Loucy (cell line): Measurements from ENCODE around the gene MCF2L2.

ENCODE experiments used
- H2AFZ ChIP-seq: fragments of 200-600 bp; sonication (generic); 2 replicates; pipeline ENCODE4 v1.6.0; 2016; ENCODE audit warnings: antibody characterized with exemption, mild to moderate bottlenecking, low read length, moderate library complexity
- H3F3A ChIP-seq: fragments of 200-600 bp; 2 replicates; pipeline ENCODE4 v1.6.0; 2016; ENCODE audit warnings: antibody characterized with exemption, low read depth, mild to moderate bottlenecking
- H3K27me3 ChIP-seq: fragments of 200-600 bp; sonication (generic); 2 replicates; pipeline ENCODE4 v1.6.1; 2014; ENCODE audit warnings: low read length, mild to moderate bottlenecking; ENCODE audit not compliant: insufficient read depth, poor library complexity, severe bottlenecking
- H3K36me3 ChIP-seq: fragments of 200-600 bp; sonication (generic); 2 replicates; pipeline ENCODE4 v1.6.1; 2016; ENCODE audit warnings: low read length; ENCODE audit not compliant: insufficient read depth
- H3K4me1 ChIP-seq: fragments of 200-600 bp; sonication (generic); 2 replicates; pipeline ENCODE4 v1.5.1; 2014; ENCODE audit warnings: low read length, mild to moderate bottlenecking; ENCODE audit not compliant: insufficient read depth, poor library complexity, severe bottlenecking
- H3K4me2 ChIP-seq: fragments of 200-600 bp; sonication (generic); 2 replicates; pipeline ENCODE4 v1.6.0; 2014; ENCODE audit warnings: antibody characterized with exemption, low read length, low read depth, mild to moderate bottlenecking; ENCODE audit not compliant: poor library complexity, severe bottlenecking
- H3K4me3 ChIP-seq: fragments of 200-600 bp; sonication (generic); 2 replicates; pipeline ENCODE4 v1.5.1; 2014; ENCODE audit warnings: low read length, mild to moderate bottlenecking, mixed read lengths; ENCODE audit not compliant: poor library complexity, severe bottlenecking
- H3K79me2 ChIP-seq: fragments of 200-600 bp; sonication (generic); 2 replicates; pipeline ENCODE4 v1.6.1; 2014; ENCODE audit warnings: low read length; ENCODE audit not compliant: insufficient read depth
- H3K9ac ChIP-seq: fragments of 200-600 bp; sonication (generic); 2 replicates; pipeline ENCODE4 v1.6.0; 2014; ENCODE audit warnings: mild to moderate bottlenecking, low read depth, low read length, moderate library complexity; ENCODE audit not compliant: poor library complexity, severe bottlenecking
- H3K9me2 ChIP-seq: fragments of 200-600 bp; sonication (generic); replicated peaks from 2 replicates; pipeline ENCODE4 v1.6.1; 2016; ENCODE audit warnings: low read depth, low read length, mixed read lengths
- H3K9me3 ChIP-seq: fragments of 200-600 bp; sonication (generic); 2 replicates; pipeline ENCODE4 v1.6.1; 2014; ENCODE audit warnings: mild to moderate bottlenecking, antibody characterized with exemption, low read length, low read depth; ENCODE audit not compliant: insufficient read depth
- H4K20me1 ChIP-seq: fragments of 200-600 bp; sonication (generic); 2 replicates; pipeline ENCODE4 v1.6.0; 2014; ENCODE audit warnings: antibody characterized with exemption, low read length, mild to moderate bottlenecking; ENCODE audit not compliant: insufficient read depth, poor library complexity, severe bottlenecking
- EZH2phosphoT487 ChIP-seq: fragments of 200-600 bp; IDR thresholded peaks from 2 replicates; pipeline ENCODE4 v1.6.1; 2018; ENCODE audit warnings: antibody characterized with exemption, mild to moderate bottlenecking, moderate library complexity, borderline replicate concordance
- TF ChIP-seq, protein P1 (sequence below): fragments of 200-600 bp; sonication (generic); conservative IDR thresholded peaks from 2 replicates; pipeline ENCODE4 v1.5.1; 2014; ENCODE audit warnings: mild to moderate bottlenecking, antibody characterized with exemption, low read length

The MCF2L2 gene

DNA sequence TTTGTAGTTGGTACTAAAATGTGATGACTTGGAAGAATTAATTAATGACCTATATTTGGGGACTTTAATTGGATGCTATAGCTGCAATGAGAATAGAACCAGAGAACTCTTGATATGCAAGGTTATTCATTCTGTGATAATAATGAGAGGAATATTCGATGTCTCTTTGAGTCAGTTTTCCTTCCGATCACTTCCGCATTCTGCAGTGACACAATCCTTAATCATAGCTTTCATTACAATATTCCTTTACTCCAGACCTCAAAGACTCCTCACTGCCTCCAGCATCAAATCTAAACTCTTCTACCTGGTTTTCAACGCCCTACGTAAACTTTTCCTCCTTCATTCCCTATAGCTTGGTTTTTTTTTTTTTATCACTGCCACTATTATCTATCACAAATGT lies 153.8 kb downstream of the MCF2L2 start:
- Histone ChIP-seq H3K4me1 (no peaks in the 10 kb centered on the region), H3K4me3 (no peak overlapping the region), H3K79me2 (no peaks in the 10 kb centered on the region), H3K27me3 (no peaks in the 10 kb centered on the region), H3K4me2 (no peak overlapping the region), H3K9me2 (no peaks in the 10 kb centered on the region), H3K9ac (no peak overlapping the region), H3F3A (no peaks in the 10 kb centered on the region), H3K36me3 (no peaks in the 10 kb centered on the region), H2AFZ (no peak overlapping the region), H4K20me1 (no peaks in the 10 kb centered on the region), H3K9me3 (no peaks in the 10 kb centered on the region)
- TF ChIP-seq EZH2phosphoT487, result no peak
- TF ChIP-seq, protein P1, sequence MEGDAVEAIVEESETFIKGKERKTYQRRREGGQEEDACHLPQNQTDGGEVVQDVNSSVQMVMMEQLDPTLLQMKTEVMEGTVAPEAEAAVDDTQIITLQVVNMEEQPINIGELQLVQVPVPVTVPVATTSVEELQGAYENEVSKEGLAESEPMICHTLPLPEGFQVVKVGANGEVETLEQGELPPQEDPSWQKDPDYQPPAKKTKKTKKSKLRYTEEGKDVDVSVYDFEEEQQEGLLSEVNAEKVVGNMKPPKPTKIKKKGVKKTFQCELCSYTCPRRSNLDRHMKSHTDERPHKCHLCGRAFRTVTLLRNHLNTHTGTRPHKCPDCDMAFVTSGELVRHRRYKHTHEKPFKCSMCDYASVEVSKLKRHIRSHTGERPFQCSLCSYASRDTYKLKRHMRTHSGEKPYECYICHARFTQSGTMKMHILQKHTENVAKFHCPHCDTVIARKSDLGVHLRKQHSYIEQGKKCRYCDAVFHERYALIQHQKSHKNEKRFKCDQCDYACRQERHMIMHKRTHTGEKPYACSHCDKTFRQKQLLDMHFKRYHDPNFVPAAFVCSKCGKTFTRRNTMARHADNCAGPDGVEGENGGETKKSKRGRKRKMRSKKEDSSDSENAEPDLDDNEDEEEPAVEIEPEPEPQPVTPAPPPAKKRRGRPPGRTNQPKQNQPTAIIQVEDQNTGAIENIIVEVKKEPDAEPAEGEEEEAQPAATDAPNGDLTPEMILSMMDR, result no peak

DNA sequence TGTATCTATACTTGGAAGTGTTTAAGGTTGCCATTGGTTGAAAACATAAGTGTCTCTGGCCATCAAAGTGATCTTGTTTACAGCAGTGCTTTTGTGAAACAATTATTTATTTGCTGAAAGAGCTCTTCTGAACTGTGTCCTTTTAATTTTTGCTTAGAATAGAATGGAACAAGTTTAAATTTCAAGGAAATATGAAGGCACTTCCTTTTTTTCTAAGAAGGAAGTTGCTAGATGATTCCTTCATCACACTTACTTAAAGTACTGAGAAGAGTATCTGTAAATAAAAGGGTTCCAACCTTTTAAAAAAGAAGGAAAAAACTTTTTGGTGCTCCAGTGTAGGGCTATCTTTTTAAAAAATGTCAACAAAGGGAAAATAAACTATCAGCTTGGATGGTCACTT lies 155.6 kb downstream of the MCF2L2 start:
- H3K79me2 ChIP-seq, result no peaks in the 10 kb centered on the region
- no peak overlapping the region for H3K4me2 ChIP-seq
- H3K9me2 ChIP-seq, result no peaks in the 10 kb centered on the region
- H3F3A ChIP-seq, result no peaks in the 10 kb centered on the region
- H3K9ac ChIP-seq, result no peak overlapping the region
- no peak overlapping the region for H2AFZ ChIP-seq
- no peaks in the 10 kb centered on the region for H3K9me3 ChIP-seq
- H3K36me3 ChIP-seq, result no peaks in the 10 kb centered on the region
- H3K27me3 ChIP-seq, result no peaks in the 10 kb centered on the region
- TF ChIP-seq, protein P1, result no peak
- no peak for TF ChIP-seq EZH2phosphoT487
- H3K4me3 ChIP-seq, result no peak overlapping the region
- H4K20me1 ChIP-seq, result no peaks in the 10 kb centered on the region
- no peaks in the 10 kb centered on the region for H3K4me1 ChIP-seq

DNA sequence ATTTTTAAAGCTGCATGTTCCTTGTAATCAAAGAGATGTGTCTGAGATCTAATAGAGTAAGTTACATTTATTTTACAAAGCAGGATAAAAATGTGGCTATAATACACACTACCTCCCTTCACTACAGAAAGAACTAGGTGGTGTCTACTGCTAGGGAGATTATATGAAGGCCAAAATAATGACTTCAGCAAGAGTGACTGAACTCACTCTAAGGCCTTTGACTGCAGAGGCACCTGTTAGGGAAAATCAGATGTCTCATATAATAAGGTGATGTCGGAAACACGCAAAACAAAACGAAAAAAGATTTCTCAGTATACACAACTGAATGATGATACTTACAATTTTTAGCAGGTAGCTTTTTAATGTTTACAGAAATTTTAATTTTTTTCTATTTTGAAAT lies 156.3 kb downstream of the MCF2L2 start:
- Histone ChIP-seq H3F3A (no peaks in the 10 kb centered on the region), H3K27me3 (no peaks in the 10 kb centered on the region), H3K9me2 (no peaks in the 10 kb centered on the region), H2AFZ (no peak overlapping the region), H3K36me3 (no peaks in the 10 kb centered on the region), H4K20me1 (no peaks in the 10 kb centered on the region), H3K9me3 (no peaks in the 10 kb centered on the region), H3K4me1 (no peaks in the 10 kb centered on the region), H3K4me3 (no peak overlapping the region), H3K79me2 (no peaks in the 10 kb centered on the region), H3K9ac (no peak overlapping the region), H3K4me2 (no peak overlapping the region)
- TF ChIP-seq, protein P1, result no peak
